ENCODE measurements around the gene CDH13.
A peak's percentile ranks its signal among the peaks of the same experiment; 100 is the strongest.

CDH13 gene

GRCh38 chr16:83393196-83393981 lies 766.6 kb downstream of the CDH13 start:
- DNase-seq, result no peak

- DNase-seq, result no peak
Observed at GRCh38 chr16:83397601-83398291, 771.0 kb downstream of the CDH13 start.

- DNase-seq, result no peak
Observed at GRCh38 chr16:83400234-83400633, 773.5 kb downstream of the CDH13 start.

GRCh38 chr16:83402160-83402814 lies 775.5 kb downstream of the CDH13 start:
- no peak for DNase-seq

GRCh38 chr16:83402967-83403366 lies 776.2 kb downstream of the CDH13 start:
- no peak for DNase-seq

- DNase-seq, result no peak
Observed at GRCh38 chr16:83403761-83404160, 777.0 kb downstream of the CDH13 start.

GRCh38 chr16:83404261-83404660 lies 777.5 kb downstream of the CDH13 start:
- DNase-seq, result no peak

- DNase-seq, result no peak
Observed at GRCh38 chr16:83407928-83408327, 781.2 kb downstream of the CDH13 start.

GRCh38 chr16:83409347-83409746 lies 782.6 kb downstream of the CDH13 start:
- no peak for DNase-seq

- no peak for DNase-seq
Observed at GRCh38 chr16:83418565-83418964, 791.8 kb downstream of the CDH13 start.

- no peak for DNase-seq
Observed at GRCh38 chr16:83420206-83420760, 793.5 kb downstream of the CDH13 start.

- DNase-seq, result no peak
Observed at GRCh38 chr16:83433201-83433600, 806.4 kb downstream of the CDH13 start.

GRCh38 chr16:83437036-83437435 lies 810.3 kb downstream of the CDH13 start:
- DNase-seq, result no peak

- no peak for DNase-seq
Observed at GRCh38 chr16:83438326-83438725, 811.6 kb downstream of the CDH13 start.

- no peak for DNase-seq
Observed at GRCh38 chr16:83439412-83439811, 812.6 kb downstream of the CDH13 start.

- no peak for DNase-seq
Observed at GRCh38 chr16:83441517-83441916, 814.7 kb downstream of the CDH13 start.

- no peak for DNase-seq
Observed at GRCh38 chr16:83443972-83444371, 817.2 kb downstream of the CDH13 start.

- no peak for DNase-seq
Observed at GRCh38 chr16:83447560-83447959, 820.8 kb downstream of the CDH13 start.

GRCh38 chr16:83449861-83450260 lies 823.1 kb downstream of the CDH13 start:
- no peak for DNase-seq

GRCh38 chr16:83453977-83454376 lies 827.2 kb downstream of the CDH13 start:
- no peak for DNase-seq

- DNase-seq, result no peak
Observed at GRCh38 chr16:83455716-83456115, 828.9 kb downstream of the CDH13 start.

GRCh38 chr16:83456934-83457333 lies 830.2 kb downstream of the CDH13 start:
- DNase-seq, result no peak

- peak; percentile 51 for DNase-seq
Observed at GRCh38 chr16:83458612-83459011, 831.8 kb downstream of the CDH13 start.

- DNase-seq, result no peak
Observed at GRCh38 chr16:83464991-83465390, 838.2 kb downstream of the CDH13 start.

Measured in activated CD4-positive, alpha-beta T cell treated with anti-CD3 and anti-CD28 coated beads, Interleukin-2, amount 50 U/mL, for 16 hours (primary cell).